Measurements from ENCODE around the gene IPPK. TPM values are rescaled to one million over a fixed set of nuclear protein-coding genes. Genes with fewer than 3 reads are reported as not detected.
"Not testable (repeated sequence)": the region's sequence is repeated elsewhere in the genome, so short reads cannot be mapped to it uniquely, and the experiment has no call there.

Gene IPPK
- total RNA-seq, 1 experiment from 2014 or later, result 5.4 TPM

- no peak for ATAC-seq
- CTCF ChIA-PET, result interaction anchor here (0.7 kb wide), 2 partner anchors 22 to 38 kb away, joined by 9 to 10 read pairs; no protein-coding TSS in a partner anchor
- H3K27ac ChIP-seq (ENCODE audit: low read length), result no peak overlapping the region
Measured at GRCh38 chr9:92595930-92596329, 74.0 kb downstream of the IPPK start.

DNA sequence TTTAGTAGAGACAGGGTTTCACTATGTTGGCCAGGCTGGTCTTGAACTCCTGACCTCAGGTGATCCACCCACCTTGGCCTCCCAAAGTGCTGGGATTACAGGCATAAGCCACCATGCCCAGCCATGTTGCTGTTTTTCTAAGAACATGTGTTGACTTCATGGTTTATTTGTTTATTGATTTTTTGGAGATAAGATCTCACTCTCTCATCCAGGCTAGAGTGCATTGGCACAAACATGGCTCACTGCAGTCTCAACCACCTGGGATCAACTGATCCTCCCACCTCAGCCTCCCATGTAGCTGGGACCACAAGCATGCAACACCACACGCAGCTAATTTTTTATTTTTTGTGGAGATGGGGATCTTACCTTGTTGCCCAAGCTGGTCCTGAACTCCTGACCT is 74.9 kb downstream of the IPPK start:
- intact Hi-C loops (cut with micrococcal nuclease; ENCODE audit: unreplicated experiment); CTCF ChIA-PET: not testable (repeated sequence)

More at GRCh38 chr9:92595930-92596329, 74.0 kb downstream of the IPPK start:
- Histone ChIP-seq H3K4me1 (ENCODE audit: control insufficient read depth, insufficient read depth, low read length) (peaks cover 15% of the 10 kb centered on the region), H3K4me3 (ENCODE audit: low read depth in 2 of 2, low read length in 2 of 2) (no peak overlapping the region), H3K27me3 (ENCODE audit: control insufficient read depth, insufficient read depth, low read length) (no peaks in the 10 kb centered on the region), H3K9me3 (ENCODE audit: control insufficient read depth, insufficient read depth, low read depth, low read length) (no peaks in the 10 kb centered on the region), H3K36me3 (ENCODE audit: control insufficient read depth, insufficient read depth, low read length) (no peaks in the 10 kb centered on the region)
- DNase-seq (ENCODE audit: low read depth, low spot score), result no peak
- intact Hi-C loops (cut with micrococcal nuclease; ENCODE audit: unreplicated experiment) (no loop called here), in situ Hi-C loops (cut with HindIII; ENCODE audit: low pct_unique_long_range_greater_than_20kb, low sequenced_read_pairs) (no loop called here)
- no TSS peak for BruUV-seq (replicated peaks)
- POLR2A ChIA-PET, result no interaction called here
- TF ChIP-seq, protein P1, sequence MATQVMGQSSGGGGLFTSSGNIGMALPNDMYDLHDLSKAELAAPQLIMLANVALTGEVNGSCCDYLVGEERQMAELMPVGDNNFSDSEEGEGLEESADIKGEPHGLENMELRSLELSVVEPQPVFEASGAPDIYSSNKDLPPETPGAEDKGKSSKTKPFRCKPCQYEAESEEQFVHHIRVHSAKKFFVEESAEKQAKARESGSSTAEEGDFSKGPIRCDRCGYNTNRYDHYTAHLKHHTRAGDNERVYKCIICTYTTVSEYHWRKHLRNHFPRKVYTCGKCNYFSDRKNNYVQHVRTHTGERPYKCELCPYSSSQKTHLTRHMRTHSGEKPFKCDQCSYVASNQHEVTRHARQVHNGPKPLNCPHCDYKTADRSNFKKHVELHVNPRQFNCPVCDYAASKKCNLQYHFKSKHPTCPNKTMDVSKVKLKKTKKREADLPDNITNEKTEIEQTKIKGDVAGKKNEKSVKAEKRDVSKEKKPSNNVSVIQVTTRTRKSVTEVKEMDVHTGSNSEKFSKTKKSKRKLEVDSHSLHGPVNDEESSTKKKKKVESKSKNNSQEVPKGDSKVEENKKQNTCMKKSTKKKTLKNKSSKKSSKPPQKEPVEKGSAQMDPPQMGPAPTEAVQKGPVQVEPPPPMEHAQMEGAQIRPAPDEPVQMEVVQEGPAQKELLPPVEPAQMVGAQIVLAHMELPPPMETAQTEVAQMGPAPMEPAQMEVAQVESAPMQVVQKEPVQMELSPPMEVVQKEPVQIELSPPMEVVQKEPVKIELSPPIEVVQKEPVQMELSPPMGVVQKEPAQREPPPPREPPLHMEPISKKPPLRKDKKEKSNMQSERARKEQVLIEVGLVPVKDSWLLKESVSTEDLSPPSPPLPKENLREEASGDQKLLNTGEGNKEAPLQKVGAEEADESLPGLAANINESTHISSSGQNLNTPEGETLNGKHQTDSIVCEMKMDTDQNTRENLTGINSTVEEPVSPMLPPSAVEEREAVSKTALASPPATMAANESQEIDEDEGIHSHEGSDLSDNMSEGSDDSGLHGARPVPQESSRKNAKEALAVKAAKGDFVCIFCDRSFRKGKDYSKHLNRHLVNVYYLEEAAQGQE (IDR thresholded peaks at IDR 0.05; ENCODE audit: insufficient read depth in 1 of 2, low read depth in 2 of 2, low read length in 1 of 2), result no peak

DNA sequence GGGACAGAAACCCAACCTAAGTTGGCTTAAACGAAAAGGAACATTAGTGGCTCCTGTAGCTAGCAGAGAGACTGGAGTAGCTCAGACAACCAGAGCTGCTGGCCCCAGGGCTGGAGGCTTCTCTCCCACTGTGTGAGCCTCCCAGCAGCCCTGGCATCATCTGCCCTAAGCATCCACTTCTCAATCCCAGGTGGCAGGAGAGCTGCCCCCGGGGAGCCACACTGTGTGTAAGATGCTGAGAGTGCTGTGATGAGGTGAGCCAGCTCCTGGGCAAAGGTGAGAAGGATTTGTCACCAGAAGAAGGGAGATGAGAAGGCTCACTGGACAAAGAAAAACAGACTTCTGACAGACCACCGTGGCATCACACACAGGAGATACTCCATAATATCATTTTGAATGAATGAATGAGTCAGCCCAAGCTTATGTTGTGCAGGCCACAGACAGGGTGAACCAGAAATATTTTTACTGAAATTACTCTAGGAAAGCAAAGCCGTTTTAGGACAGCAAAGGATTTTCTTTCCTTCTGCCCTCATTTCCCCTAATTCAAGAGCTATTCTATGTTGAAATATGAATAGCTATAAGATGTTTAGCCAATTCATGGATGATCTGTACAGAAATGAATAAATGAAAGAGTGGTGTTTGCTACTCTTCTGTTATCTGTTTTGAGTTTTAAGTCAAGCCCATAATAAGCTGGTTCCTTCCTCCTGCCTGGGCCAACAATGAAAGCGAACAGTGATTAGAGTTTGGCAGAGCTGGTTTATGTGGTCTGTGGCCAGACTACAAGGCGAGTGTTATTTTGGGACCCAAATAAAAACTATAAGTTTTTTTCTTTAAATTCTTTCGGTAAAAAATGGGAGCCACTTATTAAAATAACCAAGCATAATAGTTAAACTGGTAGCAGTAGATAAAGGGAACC is 76.7 kb downstream of the IPPK start:
- DNase-seq (ENCODE audit: low read depth, low spot score) (no peak), ATAC-seq (no peak)
- intact Hi-C loops (cut with micrococcal nuclease; ENCODE audit: unreplicated experiment), result no loop called here
- TF ChIP-seq, protein P2, sequence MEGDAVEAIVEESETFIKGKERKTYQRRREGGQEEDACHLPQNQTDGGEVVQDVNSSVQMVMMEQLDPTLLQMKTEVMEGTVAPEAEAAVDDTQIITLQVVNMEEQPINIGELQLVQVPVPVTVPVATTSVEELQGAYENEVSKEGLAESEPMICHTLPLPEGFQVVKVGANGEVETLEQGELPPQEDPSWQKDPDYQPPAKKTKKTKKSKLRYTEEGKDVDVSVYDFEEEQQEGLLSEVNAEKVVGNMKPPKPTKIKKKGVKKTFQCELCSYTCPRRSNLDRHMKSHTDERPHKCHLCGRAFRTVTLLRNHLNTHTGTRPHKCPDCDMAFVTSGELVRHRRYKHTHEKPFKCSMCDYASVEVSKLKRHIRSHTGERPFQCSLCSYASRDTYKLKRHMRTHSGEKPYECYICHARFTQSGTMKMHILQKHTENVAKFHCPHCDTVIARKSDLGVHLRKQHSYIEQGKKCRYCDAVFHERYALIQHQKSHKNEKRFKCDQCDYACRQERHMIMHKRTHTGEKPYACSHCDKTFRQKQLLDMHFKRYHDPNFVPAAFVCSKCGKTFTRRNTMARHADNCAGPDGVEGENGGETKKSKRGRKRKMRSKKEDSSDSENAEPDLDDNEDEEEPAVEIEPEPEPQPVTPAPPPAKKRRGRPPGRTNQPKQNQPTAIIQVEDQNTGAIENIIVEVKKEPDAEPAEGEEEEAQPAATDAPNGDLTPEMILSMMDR (IDR thresholded peaks at IDR 0.05), result no peak
- Histone ChIP-seq H3K27me3 (ENCODE audit: control insufficient read depth, insufficient read depth, low read length) (no peaks in the 10 kb centered on the region), H3K27ac (ENCODE audit: low read length) (no peak overlapping the region), H3K36me3 (ENCODE audit: control insufficient read depth, insufficient read depth, low read length) (no peaks in the 10 kb centered on the region), H3K4me1 (ENCODE audit: control insufficient read depth, insufficient read depth, low read length) (peaks cover 10% of the 10 kb centered on the region), H3K4me3 (ENCODE audit: low read depth in 2 of 2, low read length in 2 of 2) (no peak overlapping the region), H3K9me3 (ENCODE audit: control insufficient read depth, insufficient read depth, low read depth, low read length) (no peaks in the 10 kb centered on the region)
- in situ Hi-C loops (cut with HindIII; ENCODE audit: low pct_unique_long_range_greater_than_20kb, low sequenced_read_pairs), result no loop called here
- POLR2A ChIA-PET, result no interaction called here
- CTCF ChIA-PET, result interaction anchor here (0.5 kb wide), 1 partner anchor 276 kb away, joined by 6 read pairs; no protein-coding TSS in a partner anchor
- BruUV-seq (replicated peaks), result no TSS peak

More for the DNA sequence above, 74.9 kb downstream of the IPPK start:
- in situ Hi-C loops (cut with HindIII; ENCODE audit: low pct_unique_long_range_greater_than_20kb, low sequenced_read_pairs); ATAC-seq; H3K4me1 ChIP-seq (ENCODE audit: control insufficient read depth, insufficient read depth, low read length); POLR2A ChIA-PET; H3K9me3 ChIP-seq (ENCODE audit: control insufficient read depth, insufficient read depth, low read depth, low read length); H3K27me3 ChIP-seq (ENCODE audit: control insufficient read depth, insufficient read depth, low read length); DNase-seq (ENCODE audit: low read depth, low spot score); H3K4me3 ChIP-seq (ENCODE audit: low read depth in 2 of 2, low read length in 2 of 2); BruUV-seq (replicated peaks); H3K27ac ChIP-seq (ENCODE audit: low read length); H3K36me3 ChIP-seq (ENCODE audit: control insufficient read depth, insufficient read depth, low read length): not testable (repeated sequence)
